ENCODE measurements around the gene BTG4.
A peak's percentile ranks its signal among the peaks of the same experiment; 100 is the strongest.

Gene BTG4

DNA sequence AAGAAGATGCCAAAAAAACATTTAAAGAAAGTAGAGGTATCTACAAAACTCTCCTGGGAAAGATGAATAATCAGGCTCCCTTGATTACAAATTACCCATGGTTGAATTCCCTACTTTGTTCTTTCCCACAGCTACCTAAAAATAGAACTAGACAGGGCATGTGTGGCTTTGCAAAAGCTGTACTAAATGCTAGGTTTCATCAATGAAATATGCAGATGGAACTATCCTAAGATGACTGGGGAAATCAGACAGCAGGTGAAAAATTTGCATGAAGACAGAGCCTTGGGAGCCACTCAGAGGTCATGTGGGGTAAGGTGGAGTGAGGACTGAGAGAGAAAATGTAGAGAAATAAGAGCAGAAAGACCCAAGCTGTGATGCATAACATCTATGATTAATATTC, 43.1 kb upstream of the BTG4 start:
- peak; percentile 71 for DNase-seq (ENCODE audit: low read depth, low spot score)
- in situ Hi-C loops (cut with HindIII; ENCODE audit: low sequenced_read_pairs), result no loop called here
- TF ChIP-seq, protein P1, sequence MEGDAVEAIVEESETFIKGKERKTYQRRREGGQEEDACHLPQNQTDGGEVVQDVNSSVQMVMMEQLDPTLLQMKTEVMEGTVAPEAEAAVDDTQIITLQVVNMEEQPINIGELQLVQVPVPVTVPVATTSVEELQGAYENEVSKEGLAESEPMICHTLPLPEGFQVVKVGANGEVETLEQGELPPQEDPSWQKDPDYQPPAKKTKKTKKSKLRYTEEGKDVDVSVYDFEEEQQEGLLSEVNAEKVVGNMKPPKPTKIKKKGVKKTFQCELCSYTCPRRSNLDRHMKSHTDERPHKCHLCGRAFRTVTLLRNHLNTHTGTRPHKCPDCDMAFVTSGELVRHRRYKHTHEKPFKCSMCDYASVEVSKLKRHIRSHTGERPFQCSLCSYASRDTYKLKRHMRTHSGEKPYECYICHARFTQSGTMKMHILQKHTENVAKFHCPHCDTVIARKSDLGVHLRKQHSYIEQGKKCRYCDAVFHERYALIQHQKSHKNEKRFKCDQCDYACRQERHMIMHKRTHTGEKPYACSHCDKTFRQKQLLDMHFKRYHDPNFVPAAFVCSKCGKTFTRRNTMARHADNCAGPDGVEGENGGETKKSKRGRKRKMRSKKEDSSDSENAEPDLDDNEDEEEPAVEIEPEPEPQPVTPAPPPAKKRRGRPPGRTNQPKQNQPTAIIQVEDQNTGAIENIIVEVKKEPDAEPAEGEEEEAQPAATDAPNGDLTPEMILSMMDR (IDR thresholded peaks at IDR 0.05; ENCODE audit: low read depth, low read length), result no peak
- no peak overlapping the region for H3K4me3 ChIP-seq (ENCODE audit: low read depth, low read length)

DNA sequence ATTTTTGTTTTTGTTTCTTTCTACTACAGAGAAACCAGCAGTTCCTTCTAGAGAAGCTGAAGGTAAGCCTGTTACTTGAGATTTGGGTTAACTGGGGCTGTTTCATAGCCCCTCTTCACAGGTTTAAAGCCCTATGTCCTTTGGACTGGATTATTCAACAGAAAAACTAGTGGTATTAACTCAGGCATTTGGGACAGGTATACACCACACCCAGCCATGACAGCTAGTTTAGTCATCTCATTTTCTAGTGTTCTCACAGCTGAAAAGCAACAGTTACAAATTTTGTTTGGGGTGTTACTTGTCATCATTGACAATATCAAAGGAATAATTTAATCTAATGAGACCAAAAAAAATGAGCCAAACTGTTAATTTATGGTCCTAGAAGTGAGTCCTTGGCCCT, 42.3 kb upstream of the BTG4 start:
- in situ Hi-C loops (cut with HindIII; ENCODE audit: low sequenced_read_pairs), result no loop called here
- TF ChIP-seq, protein P1 (IDR thresholded peaks at IDR 0.05; ENCODE audit: low read depth, low read length), result no peak
- H3K4me3 ChIP-seq (ENCODE audit: low read depth, low read length), result no peak overlapping the region
- no peak for DNase-seq (ENCODE audit: low read depth, low spot score)

DNA sequence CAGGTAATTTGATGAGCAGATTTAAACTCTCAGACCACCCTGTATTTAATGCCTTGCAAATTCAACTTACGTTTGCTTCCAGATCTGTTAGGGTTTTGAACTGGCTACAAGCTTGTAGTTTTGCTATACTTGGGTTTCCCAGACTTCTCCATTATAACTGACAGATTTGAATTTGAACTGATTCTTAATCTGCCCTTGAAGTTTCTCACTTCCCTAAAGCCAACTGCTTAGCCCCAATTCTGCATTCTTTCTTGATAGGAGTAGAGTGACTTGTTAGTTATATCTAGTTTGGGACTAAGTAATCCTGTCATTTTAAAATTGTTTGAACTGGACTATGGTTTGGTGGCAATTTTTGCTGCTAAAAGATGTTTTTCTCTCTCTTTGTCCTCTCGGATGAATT, 38.1 kb upstream of the BTG4 start:
- no peak overlapping the region for H3K4me3 ChIP-seq (ENCODE audit: low read depth, low read length)
- TF ChIP-seq, protein P1 (IDR thresholded peaks at IDR 0.05; ENCODE audit: low read depth, low read length), result no peak
- DNase-seq (ENCODE audit: low read depth, low spot score), result no peak
- in situ Hi-C loops (cut with HindIII; ENCODE audit: low sequenced_read_pairs), result no loop called here

DNA sequence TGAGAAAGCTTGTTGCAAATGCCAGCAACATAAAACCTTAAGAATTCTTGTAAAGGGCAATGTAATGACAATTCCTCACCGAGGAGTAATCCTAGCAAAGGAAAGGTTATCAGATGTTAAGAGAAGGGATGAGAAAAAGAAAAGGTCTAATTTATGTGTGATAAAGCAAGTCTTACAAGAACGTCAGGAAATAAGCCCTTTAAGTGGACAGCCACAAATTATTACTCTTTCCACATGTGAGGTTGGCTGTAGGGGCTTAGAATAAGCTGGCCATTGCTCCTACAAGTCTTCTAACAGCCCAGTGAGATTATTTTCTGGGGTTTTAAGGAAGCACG, 37.6 kb upstream of the BTG4 start:
- TF ChIP-seq, protein P1 (IDR thresholded peaks at IDR 0.05; ENCODE audit: low read depth, low read length), result no peak
- in situ Hi-C loops (cut with HindIII; ENCODE audit: low sequenced_read_pairs), result no loop called here
- no peak for DNase-seq (ENCODE audit: low read depth, low spot score)
- no peak overlapping the region for H3K4me3 ChIP-seq (ENCODE audit: low read depth, low read length)

DNA sequence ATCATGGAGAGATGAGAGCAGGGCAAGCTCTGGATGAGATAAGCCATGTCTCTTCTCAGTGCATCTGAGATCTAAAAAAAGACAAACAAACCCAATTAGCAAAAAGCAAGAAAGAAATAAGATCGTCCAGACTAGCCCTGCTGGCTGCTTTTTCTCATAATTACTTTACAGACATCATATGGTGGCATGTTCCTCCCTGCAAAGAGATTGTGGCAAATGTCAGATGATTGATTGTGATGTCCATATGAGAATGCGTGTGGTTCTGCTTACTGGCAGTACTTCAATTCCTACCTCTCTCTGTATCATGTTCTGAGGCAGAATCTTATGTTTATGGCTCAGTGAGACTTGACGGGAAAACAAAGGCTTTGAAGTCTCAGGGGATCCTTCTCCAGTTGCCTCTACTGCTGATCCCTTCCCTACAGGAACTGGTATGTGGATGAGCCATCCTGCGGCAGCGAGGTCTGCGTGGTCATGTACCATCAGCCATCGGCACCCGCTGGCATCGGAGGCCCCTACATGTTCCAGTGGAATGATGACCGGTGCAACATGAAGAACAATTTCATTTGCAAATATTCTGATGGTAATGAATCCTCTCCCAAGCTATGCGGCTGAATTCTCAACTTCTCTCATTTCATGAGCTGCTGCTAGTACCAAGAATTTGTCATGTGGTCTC, 37.1 kb upstream of the BTG4 start:
- TF ChIP-seq, protein P1 (IDR thresholded peaks at IDR 0.05; ENCODE audit: low read depth, low read length), result no peak
- no peak for DNase-seq (ENCODE audit: low read depth, low spot score)
- no peak overlapping the region for H3K4me3 ChIP-seq (ENCODE audit: low read depth, low read length)
- in situ Hi-C loops (cut with HindIII; ENCODE audit: low sequenced_read_pairs), result no loop called here

DNA sequence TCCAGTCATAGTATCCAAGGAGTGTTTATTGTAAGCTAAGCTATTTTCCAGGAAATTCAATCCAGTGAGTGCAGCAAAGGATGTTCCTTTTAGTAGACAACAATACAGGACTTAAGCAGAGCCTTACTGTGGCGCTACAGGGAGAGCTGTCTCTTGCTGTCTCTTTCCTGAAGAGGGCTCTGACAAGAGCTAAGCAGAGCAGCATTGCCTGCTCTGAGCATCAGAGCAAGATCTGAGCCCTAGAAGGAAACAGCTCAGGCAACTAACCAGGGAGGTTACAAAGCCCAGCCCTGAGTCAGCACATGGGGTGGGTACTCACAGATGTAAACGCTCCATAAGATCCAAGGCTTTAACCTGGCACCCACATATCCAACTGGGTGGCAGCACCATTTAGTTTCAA, 36.3 kb upstream of the BTG4 start:
- TF ChIP-seq, protein P1 (IDR thresholded peaks at IDR 0.05; ENCODE audit: low read depth, low read length), result no peak
- H3K4me3 ChIP-seq (ENCODE audit: low read depth, low read length), result no peak overlapping the region
- no peak for DNase-seq (ENCODE audit: low read depth, low spot score)
- in situ Hi-C loops (cut with HindIII; ENCODE audit: low sequenced_read_pairs), result no loop called here
